OCI-LY7 (cell line): ENCODE results near the gene ZNRD2. TPM values are rescaled to one million over a fixed set of nuclear protein-coding genes. Genes with fewer than 3 reads are reported as not detected.

Experiments
- BruUV-seq: library from RNA; stranded (reverse); fragments of 400-500 nt; replicated peaks from 2 replicates; lab custom pipeline; 2021; lab: Mats Ljungman, UMichigan
- CTCF ChIA-PET: fragments of 300-600 bp; sonication (Branson Sonifier 250); formaldehyde crosslinking; loops from one replicate; lab custom pipeline; 2022; ENCODE audit warnings: antibody characterized with exemption; ENCODE audit not compliant: unreplicated experiment; lab: Charles Lee
- POLR2A ChIA-PET: fragments of 300-600 bp; sonication (Branson Sonifier 250); formaldehyde crosslinking; loops from one replicate; lab custom pipeline; 2022; ENCODE audit warnings: antibody characterized with exemption; lab: Charles Lee
- DNase-seq: peaks from one replicate; pipeline ENCODE4 v3.0.0-alpha.2; 2015; ENCODE audit warnings: low spot score
- H2AFZ ChIP-seq: fragments of 200-600 bp; sonication (generic), shearing (Covaris generic); 2 replicates; pipeline ENCODE4 v1.6.1; 2014; ENCODE audit warnings: mild to moderate bottlenecking, antibody characterized with exemption, low read length, moderate library complexity
- H3K27ac ChIP-seq: fragments of 200-600 bp; sonication (generic); 2 replicates; pipeline ENCODE4 v1.5.1; 2014; ENCODE audit warnings: mixed run types, low read depth, mild to moderate bottlenecking, moderate library complexity, low read length, inconsistent platforms; ENCODE audit not compliant: poor library complexity, severe bottlenecking
- H3K36me3 ChIP-seq: fragments of 200-600 bp; sonication (generic); 2 replicates; pipeline ENCODE4 v1.6.1; 2014; ENCODE audit warnings: mild to moderate bottlenecking, antibody characterized with exemption, low read length, moderate library complexity, mixed read lengths; ENCODE audit not compliant: insufficient read depth
- H3K4me1 ChIP-seq: fragments of 200-600 bp; sonication (generic); 2 replicates; pipeline ENCODE4 v1.5.1; 2014; ENCODE audit warnings: mild to moderate bottlenecking, low read length; ENCODE audit not compliant: insufficient read depth, poor library complexity, severe bottlenecking
- H3K4me2 ChIP-seq: fragments of 200-600 bp; sonication (generic); 2 replicates; pipeline ENCODE4 v1.6.1; 2014; ENCODE audit warnings: mild to moderate bottlenecking, low read length
- H3K4me3 ChIP-seq: fragments of 200-600 bp; sonication (generic); 2 replicates; pipeline ENCODE4 v1.5.1; 2014; ENCODE audit warnings: mild to moderate bottlenecking, low read depth, low read length; ENCODE audit not compliant: poor library complexity, severe bottlenecking
- H3K79me2 ChIP-seq: fragments of 200-600 bp; sonication (generic); 2 replicates; pipeline ENCODE4 v1.6.1; 2016; ENCODE audit warnings: low read depth, mild to moderate bottlenecking, low read length, moderate library complexity, mixed read lengths; ENCODE audit not compliant: insufficient read depth
- H3K9me2 ChIP-seq: fragments of 200-600 bp; sonication (generic); 2 replicates; pipeline ENCODE4 v1.6.1; 2016; ENCODE audit warnings: mild to moderate bottlenecking, low read length, mixed read lengths; ENCODE audit not compliant: insufficient read depth
- H3K9me3 ChIP-seq: fragments of 200-600 bp; sonication (generic); 2 replicates; pipeline ENCODE4 v1.6.1; 2014; ENCODE audit warnings: mild to moderate bottlenecking, mixed run types, low read length, mixed read lengths
- H4K20me1 ChIP-seq: fragments of 200-600 bp; sonication (generic); 2 replicates; pipeline ENCODE4 v1.6.1; 2014; ENCODE audit warnings: mild to moderate bottlenecking, antibody characterized with exemption, low read length, moderate library complexity, mixed read lengths; ENCODE audit not compliant: insufficient read depth
- EZH2phosphoT487 ChIP-seq: fragments of 200-600 bp; sonication (generic); IDR thresholded peaks from 2 replicates; pipeline ENCODE4 v1.6.1; 2018; ENCODE audit warnings: low read depth, borderline replicate concordance, mild to moderate bottlenecking, mixed run types, antibody characterized with exemption, low read length, moderate library complexity, mixed read lengths
- intact Hi-C: fragments of 100-400 bp; cut with micrococcal nuclease; formaldehyde crosslinking; loops from one replicate; pipeline ENCODE4 v1.10.0; 2022; ENCODE audit not compliant: unreplicated experiment
- total RNA-seq, 2 experiments: library from RNA; depleted of rRNA in 1 of 2; stranded (reverse); fragments of >200 nt in 1 of 2; shearing (Covaris generic) in 1 of 2; gene quantifications; 2 replicates each; pipeline ENCODE4 v1.2.3, GENCODE V29; 2014 to 2022
- TF ChIP-seq, protein P1 (sequence below): fragments of 200-600 bp; sonication (generic); conservative IDR thresholded peaks from 2 replicates; pipeline ENCODE4 v1.5.1; 2014; ENCODE audit warnings: mild to moderate bottlenecking, antibody characterized with exemption, low read length, moderate library complexity, mixed read lengths

ZNRD2 gene
- total RNA-seq, 2 experiments from 2014 or later, result 43.4 to 60.4 TPM

DNA sequence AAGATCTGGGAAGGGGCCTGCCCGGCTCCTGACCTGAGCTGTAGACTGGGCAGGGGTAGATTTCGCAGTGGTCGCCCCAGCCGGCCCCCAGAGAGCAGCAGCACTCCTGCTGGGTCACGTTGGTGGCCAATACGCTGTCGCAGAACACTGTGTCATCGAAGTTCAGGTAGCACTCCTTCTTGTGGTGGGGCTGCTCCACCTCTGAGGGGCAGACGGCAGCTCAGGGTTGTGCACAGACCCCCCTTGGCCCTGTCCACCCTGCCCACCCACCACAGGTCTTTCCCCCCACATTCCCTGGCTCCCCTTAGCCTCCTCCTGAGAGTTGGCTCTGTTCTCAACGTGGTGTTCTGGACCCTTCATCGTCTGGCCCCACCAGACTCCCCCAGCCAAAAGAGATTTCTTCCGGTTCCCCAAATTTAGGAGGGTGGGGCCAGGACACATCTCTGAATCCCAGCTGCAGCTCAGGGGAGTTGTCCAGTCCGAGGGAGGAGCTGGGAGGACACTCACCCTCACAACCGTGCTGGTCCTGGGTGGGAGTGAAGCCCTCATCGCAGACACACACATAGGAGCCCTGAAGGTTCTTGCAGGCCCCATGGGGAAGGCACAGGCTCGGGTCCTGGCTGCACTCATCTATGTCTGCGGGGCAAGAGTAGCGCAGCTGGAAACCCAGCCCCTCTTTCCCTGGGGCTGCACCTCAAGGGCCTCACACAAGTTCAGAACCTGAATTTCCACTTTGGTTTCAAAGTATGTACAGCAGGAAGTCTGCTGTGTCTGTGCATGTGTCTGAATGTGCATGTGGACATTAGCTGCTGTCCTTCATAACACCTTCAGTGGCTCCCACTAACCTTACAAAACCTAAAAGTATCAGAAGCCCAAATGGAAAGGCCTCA is 28.9 kb upstream of the ZNRD2 start:
- Histone ChIP-seq H4K20me1 (no peaks in the 10 kb centered on the region), H3K4me1 (peaks cover 31% of the 10 kb centered on the region), H3K79me2 (no peaks in the 10 kb centered on the region), H3K9me3 (no peaks in the 10 kb centered on the region), H3K4me2 (peak overlapping the region; percentile 85), H3K4me3 (peak overlapping the region; percentile 71), H3K36me3 (peaks cover 11% of the 10 kb centered on the region; the same call in 1 of the 2 replicates), H2AFZ (peak overlapping the region; percentile 48; the same call in 1 of the 2 replicates), H3K9me2 (no peaks in the 10 kb centered on the region), H3K27ac (peak overlapping the region; percentile 61)
- ChIA-PET CTCF (interaction anchor here (0.9 to 1.2 kb wide), 2 partner anchors 30 to 47 kb away, joined by 3 to 5 read pairs; no protein-coding TSS in a partner anchor), POLR2A (interaction anchor here (0.7 to 1.7 kb wide), 3 partner anchors 14 to 40 kb away, joined by 3 to 4 read pairs (median 3); no protein-coding TSS in a partner anchor)
- intact Hi-C loops, result loop anchor here (1.0 to 2.0 kb wide), 2 partner anchors 52 to 73 kb away; partner anchors contain the start of genes MAP3K11 and PCNX3
- BruUV-seq, result no TSS peak
- peak; percentile 25 for DNase-seq
- TF ChIP-seq EZH2phosphoT487, result no peak
- TF ChIP-seq, protein P1, sequence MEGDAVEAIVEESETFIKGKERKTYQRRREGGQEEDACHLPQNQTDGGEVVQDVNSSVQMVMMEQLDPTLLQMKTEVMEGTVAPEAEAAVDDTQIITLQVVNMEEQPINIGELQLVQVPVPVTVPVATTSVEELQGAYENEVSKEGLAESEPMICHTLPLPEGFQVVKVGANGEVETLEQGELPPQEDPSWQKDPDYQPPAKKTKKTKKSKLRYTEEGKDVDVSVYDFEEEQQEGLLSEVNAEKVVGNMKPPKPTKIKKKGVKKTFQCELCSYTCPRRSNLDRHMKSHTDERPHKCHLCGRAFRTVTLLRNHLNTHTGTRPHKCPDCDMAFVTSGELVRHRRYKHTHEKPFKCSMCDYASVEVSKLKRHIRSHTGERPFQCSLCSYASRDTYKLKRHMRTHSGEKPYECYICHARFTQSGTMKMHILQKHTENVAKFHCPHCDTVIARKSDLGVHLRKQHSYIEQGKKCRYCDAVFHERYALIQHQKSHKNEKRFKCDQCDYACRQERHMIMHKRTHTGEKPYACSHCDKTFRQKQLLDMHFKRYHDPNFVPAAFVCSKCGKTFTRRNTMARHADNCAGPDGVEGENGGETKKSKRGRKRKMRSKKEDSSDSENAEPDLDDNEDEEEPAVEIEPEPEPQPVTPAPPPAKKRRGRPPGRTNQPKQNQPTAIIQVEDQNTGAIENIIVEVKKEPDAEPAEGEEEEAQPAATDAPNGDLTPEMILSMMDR, result no peak; the same call in 1 of the 2 replicates

GRCh38 chr11:65542738-65543390 is 27.4 kb upstream of the ZNRD2 start:
- ChIA-PET CTCF (interaction anchor here (0.6 kb wide), 2 partner anchors 10 to 372 kb away, joined by 3 to 4 read pairs; no protein-coding TSS in a partner anchor), POLR2A (no interaction called here)
- Histone ChIP-seq H3K27ac (no peak overlapping the region), H4K20me1 (no peaks in the 10 kb centered on the region), H3K36me3 (peaks cover 10% of the 10 kb centered on the region; the same call in 1 of the 2 replicates), H3K4me1 (peaks cover 43% of the 10 kb centered on the region), H2AFZ (no peak overlapping the region), H3K4me3 (no peak overlapping the region), H3K9me2 (no peaks in the 10 kb centered on the region), H3K79me2 (no peaks in the 10 kb centered on the region), H3K9me3 (no peaks in the 10 kb centered on the region), H3K4me2 (no peak overlapping the region)
- no TSS peak for BruUV-seq
- DNase-seq, result no peak
- TF ChIP-seq EZH2phosphoT487, result no peak
- TF ChIP-seq, protein P1, result no peak
- intact Hi-C loops, result no loop called here
